GM12864 (cell line): ENCODE results near the gene CLIC4.
"Not testable (repeated sequence)": the region's sequence is repeated elsewhere in the genome, so short reads cannot be mapped to it uniquely, and the experiment has no call there.

Experiments
- DNase-seq: peaks from one replicate; pipeline ENCODE4 v3.0.0-alpha.2; 2011; ENCODE audit warnings: low read depth
- H3K4me3 ChIP-seq: 2 replicates; pipeline ENCODE4 v1.5.1; 2011; ENCODE audit warnings: mild to moderate bottlenecking, low read depth, low read length, control low read depth
- CTCF ChIP-seq: IDR thresholded peaks from 2 replicates; pipeline ENCODE4 v1.5.1; 2011; ENCODE audit warnings: low read depth, mild to moderate bottlenecking, moderate library complexity, low read length, control low read depth, inconsistent platforms; ENCODE audit errors: missing control alignments

The CLIC4 gene

GRCh38 chr1:24779689-24780464 is 34.6 kb downstream of the CLIC4 start:
- no peak for DNase-seq
- no peak overlapping the region for H3K4me3 ChIP-seq
- TF ChIP-seq CTCF: no peak

- not testable (repeated sequence) for DNase-seq, H3K4me3 ChIP-seq
These were observed 35.4 kb downstream of the CLIC4 start for GRCh38 chr1:24780626-24781025.

GRCh38 chr1:24782689-24783088 is 37.4 kb downstream of the CLIC4 start:
- DNase-seq: no peak
- no peak overlapping the region for H3K4me3 ChIP-seq
- TF ChIP-seq CTCF: no peak

GRCh38 chr1:24783713-24784112 is 38.5 kb downstream of the CLIC4 start:
- no peak for TF ChIP-seq CTCF
- DNase-seq: no peak
- no peak overlapping the region for H3K4me3 ChIP-seq

- no peak for DNase-seq
- no peak overlapping the region for H3K4me3 ChIP-seq
- no peak for TF ChIP-seq CTCF
These were observed 40.9 kb downstream of the CLIC4 start for GRCh38 chr1:24786191-24786590.

GRCh38 chr1:24790490-24790889 is 45.2 kb downstream of the CLIC4 start:
- H3K4me3 ChIP-seq: no peak overlapping the region
- DNase-seq: no peak
- TF ChIP-seq CTCF: no peak

- H3K4me3 ChIP-seq: no peak overlapping the region
- no peak for DNase-seq
- no peak for TF ChIP-seq CTCF
These were observed 48.3 kb downstream of the CLIC4 start for GRCh38 chr1:24793447-24794129.

- not testable (repeated sequence) for H3K4me3 ChIP-seq, DNase-seq
These were observed 48.9 kb downstream of the CLIC4 start for GRCh38 chr1:24794130-24794502.
